ENCODE results near the gene CFD. TPM values are rescaled to one million over a fixed set of nuclear protein-coding genes. Genes with fewer than 3 reads are reported as not detected.

The CFD gene
- total and polyA plus RNA-seq, 11 donors, result 24.2 to 586 (median 103) TPM

DNA sequence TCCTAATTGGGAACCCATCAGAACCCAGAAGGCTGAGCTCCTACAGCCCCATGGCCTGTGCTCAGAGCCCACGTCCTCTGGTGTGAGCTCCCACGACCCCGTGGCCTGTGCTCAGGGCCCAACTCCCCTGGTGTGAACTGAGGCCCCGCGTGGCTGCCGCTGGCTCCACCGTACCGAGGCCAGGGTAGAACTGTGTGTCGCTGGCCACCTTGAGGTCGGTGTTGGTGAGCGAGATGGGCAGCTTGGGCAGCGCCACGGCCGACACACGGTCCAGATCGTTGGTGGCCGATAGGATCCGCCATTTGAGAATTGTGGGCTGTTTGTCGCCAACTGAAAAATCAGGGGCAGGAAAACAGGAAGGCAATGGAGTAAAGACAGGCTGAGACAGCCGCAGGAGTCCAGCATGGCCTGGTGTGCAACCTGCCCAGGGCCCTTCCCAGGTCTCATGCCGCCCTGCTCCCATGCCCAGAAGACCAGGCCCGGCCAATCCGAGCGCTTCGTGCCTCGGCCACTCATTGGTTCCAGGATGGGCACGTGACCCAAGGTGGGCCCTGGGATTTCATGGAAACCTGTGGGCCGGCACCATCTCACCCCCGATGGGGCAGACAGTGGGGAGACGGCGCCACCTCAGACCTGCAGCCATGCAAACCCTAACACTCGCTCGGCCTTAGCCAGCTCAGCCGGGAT is 22.1 kb downstream of the CFD start:
- ATAC-seq, result no peak
- no peak for TF ChIP-seq POLR2A (IDR thresholded peaks at IDR 0.05)
- TF ChIP-seq, protein P1, sequence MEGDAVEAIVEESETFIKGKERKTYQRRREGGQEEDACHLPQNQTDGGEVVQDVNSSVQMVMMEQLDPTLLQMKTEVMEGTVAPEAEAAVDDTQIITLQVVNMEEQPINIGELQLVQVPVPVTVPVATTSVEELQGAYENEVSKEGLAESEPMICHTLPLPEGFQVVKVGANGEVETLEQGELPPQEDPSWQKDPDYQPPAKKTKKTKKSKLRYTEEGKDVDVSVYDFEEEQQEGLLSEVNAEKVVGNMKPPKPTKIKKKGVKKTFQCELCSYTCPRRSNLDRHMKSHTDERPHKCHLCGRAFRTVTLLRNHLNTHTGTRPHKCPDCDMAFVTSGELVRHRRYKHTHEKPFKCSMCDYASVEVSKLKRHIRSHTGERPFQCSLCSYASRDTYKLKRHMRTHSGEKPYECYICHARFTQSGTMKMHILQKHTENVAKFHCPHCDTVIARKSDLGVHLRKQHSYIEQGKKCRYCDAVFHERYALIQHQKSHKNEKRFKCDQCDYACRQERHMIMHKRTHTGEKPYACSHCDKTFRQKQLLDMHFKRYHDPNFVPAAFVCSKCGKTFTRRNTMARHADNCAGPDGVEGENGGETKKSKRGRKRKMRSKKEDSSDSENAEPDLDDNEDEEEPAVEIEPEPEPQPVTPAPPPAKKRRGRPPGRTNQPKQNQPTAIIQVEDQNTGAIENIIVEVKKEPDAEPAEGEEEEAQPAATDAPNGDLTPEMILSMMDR (IDR thresholded peaks at IDR 0.05), result no peak
- peaks cover 3 to 75% (median 66%) of the 10 kb centered on the region in 9 donors for H3K36me3 ChIP-seq
- no peak overlapping the region for H3K27ac ChIP-seq
- intact Hi-C loops (cut with DNase I), result no loop called here
- H3K9me3 ChIP-seq, result no peaks in the 10 kb centered on the region
- H3K4me1 ChIP-seq, result no peaks in the 10 kb centered on the region
- H3K4me3 ChIP-seq, result no peak overlapping the region
- no peak for DNase-seq
- no peaks in the 10 kb centered on the region for H3K27me3 ChIP-seq
- WGBS, 4 donors, result 98% methylated on average over 22 to 34 of the region's 34 CpGs

DNA sequence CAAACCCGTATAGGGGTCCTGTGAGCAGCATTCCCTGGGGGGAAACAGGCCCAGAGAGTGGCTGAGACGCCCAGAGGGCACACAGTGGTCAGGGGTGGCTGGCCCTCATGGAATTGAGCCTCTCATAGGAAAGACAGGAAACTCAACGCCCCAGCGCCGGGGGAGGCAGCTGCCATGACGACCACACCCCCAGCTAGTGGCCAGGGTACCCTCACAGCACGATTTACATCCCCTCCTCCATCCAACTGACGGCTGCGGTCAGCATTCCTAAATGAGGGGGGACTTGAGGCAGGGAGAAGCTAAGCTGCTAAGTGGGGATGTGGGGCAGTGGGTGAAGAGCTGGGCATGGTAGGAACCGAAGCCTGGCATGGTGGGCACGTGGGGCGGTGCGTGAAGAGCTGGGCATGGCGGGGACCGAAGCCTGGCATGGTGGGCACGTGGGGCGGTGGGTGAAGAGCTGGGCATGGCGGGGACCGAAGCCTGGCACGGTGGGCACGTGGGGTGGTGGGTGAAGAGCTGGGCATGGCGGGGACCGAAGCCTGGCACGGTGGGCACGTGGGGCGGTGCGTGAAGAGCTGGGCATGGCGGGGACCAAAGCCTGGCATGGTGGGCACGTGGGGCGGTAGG is 23.5 kb downstream of the CFD start:
- no peaks in the 10 kb centered on the region for H3K27me3 ChIP-seq
- H3K9me3 ChIP-seq, result no peaks in the 10 kb centered on the region
- no peak overlapping the region for H3K4me3 ChIP-seq
- peaks cover 0 to 79% (median 71%) of the 10 kb centered on the region in 9 donors for H3K36me3 ChIP-seq
- H3K4me1 ChIP-seq, result no peaks in the 10 kb centered on the region
- intact Hi-C loops (cut with DNase I), result no loop called here
- WGBS, 4 donors, result 86 to 95% (median 94%) methylated on average over 28 to 30 of the region's 30 CpGs
- DNase-seq, result no peak
- no peak for ATAC-seq
- TF ChIP-seq, protein P1 (IDR thresholded peaks at IDR 0.05), result no peak
- TF ChIP-seq POLR2A (IDR thresholded peaks at IDR 0.05), result no peak
- no peak overlapping the region for H3K27ac ChIP-seq

DNA sequence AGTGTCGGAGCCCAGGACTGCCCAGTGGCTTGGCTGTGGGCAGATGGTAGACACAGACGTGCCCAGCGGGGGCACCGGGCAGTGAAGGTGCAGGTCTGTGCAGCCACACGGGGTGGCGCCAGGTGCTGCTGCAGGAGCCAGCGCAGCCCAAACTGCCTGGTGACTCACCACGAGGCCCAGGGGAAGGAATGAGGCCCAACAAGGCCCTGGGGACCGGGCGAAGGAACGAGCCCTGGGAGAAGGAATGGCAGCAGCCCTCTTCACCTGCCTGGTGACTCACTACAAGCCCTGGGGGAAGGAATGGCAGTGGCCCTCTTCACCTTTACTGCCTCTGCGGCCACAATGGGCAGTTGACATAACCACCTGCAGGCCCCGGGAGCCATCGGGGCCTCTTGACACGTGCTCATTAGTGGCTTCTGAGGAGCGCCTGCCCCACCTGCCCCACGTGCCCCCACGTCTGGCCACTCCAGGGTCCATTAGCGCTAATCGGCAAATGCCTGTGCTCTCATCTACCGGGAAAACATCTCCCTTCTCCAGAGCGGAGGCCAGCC is 24.3 kb downstream of the CFD start:
- Histone ChIP-seq H3K27ac (no peak overlapping the region), H3K9me3 (no peaks in the 10 kb centered on the region), H3K4me1 (no peaks in the 10 kb centered on the region), H3K27me3 (no peaks in the 10 kb centered on the region), H3K36me3 (peaks cover 0 to 86% (median 77%) of the 10 kb centered on the region in 9 donors), H3K4me3 (no peak overlapping the region)
- WGBS, 4 donors, result 93 to 96% (median 94%) methylated on average over 19 to 22 of the region's 22 CpGs
- DNase-seq (no peak), ATAC-seq (no peak)
- intact Hi-C loops (cut with DNase I), result no loop called here
- no peak for TF ChIP-seq POLR2A (IDR thresholded peaks at IDR 0.05)
- TF ChIP-seq, protein P1 (IDR thresholded peaks at IDR 0.05), result no peak

DNA sequence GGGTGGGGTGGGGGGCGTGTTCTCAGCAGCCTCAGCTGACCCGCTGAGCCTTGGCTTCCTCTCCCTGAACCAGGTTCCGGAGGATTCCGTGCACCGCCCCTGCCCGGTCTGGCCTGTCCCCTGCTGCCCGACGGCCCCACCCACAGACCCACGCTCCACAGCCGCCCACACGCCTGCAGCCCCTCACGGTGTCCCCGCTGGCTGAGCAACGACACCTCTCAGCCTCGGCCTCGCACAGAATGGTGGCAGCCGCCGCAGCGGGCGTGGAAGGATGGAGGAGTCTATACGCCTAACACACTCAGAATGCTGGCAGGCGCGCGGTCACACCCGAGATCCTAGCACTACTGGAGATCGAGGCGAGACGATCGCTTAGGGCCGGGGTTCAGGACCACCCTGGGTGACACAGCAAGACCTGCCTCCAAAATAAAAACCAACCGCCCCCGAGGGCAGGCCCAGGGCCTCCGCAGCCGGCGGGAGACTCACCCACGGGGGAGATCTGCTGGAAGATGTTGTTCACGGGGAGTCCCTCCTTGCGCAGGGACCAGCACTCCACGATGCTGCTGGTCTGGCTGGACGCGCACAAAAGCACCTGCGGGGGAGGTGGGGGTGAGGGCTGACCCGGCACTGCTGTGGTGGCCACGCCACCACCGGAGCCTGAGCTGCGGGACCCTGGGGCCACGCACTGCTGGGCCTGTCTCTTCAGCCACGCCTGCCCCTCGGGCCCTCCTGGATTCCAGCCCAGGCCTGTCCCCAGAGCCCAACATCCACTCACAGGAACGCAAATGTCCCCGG is 25.2 kb downstream of the CFD start:
- TF ChIP-seq, protein P1 (IDR thresholded peaks at IDR 0.05), result no peak
- TF ChIP-seq POLR2A (IDR thresholded peaks at IDR 0.05), result no peak
- Histone ChIP-seq H3K27me3 (no peaks in the 10 kb centered on the region), H3K4me3 (no peak overlapping the region), H3K27ac (no peak overlapping the region), H3K9me3 (no peaks in the 10 kb centered on the region), H3K4me1 (no peaks in the 10 kb centered on the region), H3K36me3 (peaks cover 0 to 94% (median 80%) of the 10 kb centered on the region in 9 donors)
- no peak for DNase-seq
- intact Hi-C loops (cut with DNase I), result no loop called here
- 91 to 95% (median 93%) methylated on average over 37 to 51 of the region's 51 CpGs for WGBS, 4 donors
- no peak for ATAC-seq

All from heart left ventricle (tissue), 16 donors.